HepG2 (cell line): Measurements from ENCODE around the gene RBM25. TPM values are rescaled to one million over a fixed set of nuclear protein-coding genes. Genes with fewer than 3 reads are reported as not detected.

ENCODE experiments used
- AFF4 ChIP-seq: sonication (generic); formaldehyde crosslinking; IDR thresholded peaks from 2 replicates; pipeline ENCODE4 v1.4.0; 2020; ENCODE audit warnings: missing genetic modification reagents
- BCLAF1 ChIP-seq: fragments of 450-650 bp; IDR thresholded peaks from 2 replicates; pipeline ENCODE4 v1.6.1; 2017; ENCODE audit warnings: mild to moderate bottlenecking
- CSRNP1 ChIP-seq: sonication (generic); formaldehyde crosslinking; IDR thresholded peaks from 2 replicates; pipeline ENCODE4 v1.8.1; 2023; ENCODE audit warnings: mild to moderate bottlenecking, missing genetic modification reagents
- CTCF ChIP-seq: sonication (generic); formaldehyde crosslinking; IDR thresholded peaks from 2 replicates; pipeline ENCODE4 v1.5.0; 2020; ENCODE audit warnings: mild to moderate bottlenecking, missing genetic modification reagents, moderate library complexity
- KMT2A ChIP-seq: sonication (generic); formaldehyde crosslinking; IDR thresholded peaks from 2 replicates; pipeline ENCODE4 v1.4.0; 2020; ENCODE audit warnings: missing genetic modification reagents
- MIER2 ChIP-seq: IDR thresholded peaks from 2 replicates; pipeline ENCODE4 v1.6.1; 2016; ENCODE audit warnings: missing biosample characterization, missing genetic modification reagents
- NCOA2 ChIP-seq: sonication (generic); formaldehyde crosslinking; IDR thresholded peaks from 2 replicates; pipeline ENCODE4 v1.8.0; 2022; ENCODE audit warnings: inconsistent platforms
- ZBTB3 ChIP-seq: sonication (generic); formaldehyde crosslinking; IDR thresholded peaks from 2 replicates; pipeline ENCODE4 v1.4.0; 2020; ENCODE audit warnings: low read depth, mild to moderate bottlenecking, moderate library complexity, missing genetic modification reagents, borderline replicate concordance
- ZNF430 ChIP-seq: sonication (generic); formaldehyde crosslinking; IDR thresholded peaks from 2 replicates; pipeline ENCODE4 v1.9.0; 2021; ENCODE audit warnings: mild to moderate bottlenecking, missing genetic modification reagents
- ZNF570 ChIP-seq: sonication (generic); formaldehyde crosslinking; IDR thresholded peaks from 2 replicates; pipeline ENCODE4 v1.4.0; 2020; ENCODE audit warnings: mild to moderate bottlenecking, missing genetic modification reagents, borderline replicate concordance
- ZNF687 ChIP-seq: sonication (generic); formaldehyde crosslinking; IDR thresholded peaks from 2 replicates; pipeline ENCODE4 v1.5.1; 2020; ENCODE audit warnings: mild to moderate bottlenecking, missing genetic modification reagents, moderate library complexity
- ZNF749 ChIP-seq: sonication (generic); formaldehyde crosslinking; IDR thresholded peaks from 2 replicates; pipeline ENCODE4 v1.8.0; 2022; ENCODE audit warnings: mild to moderate bottlenecking, missing genetic modification reagents, moderate library complexity, borderline replicate concordance
- ZNF780A ChIP-seq: sonication (generic); formaldehyde crosslinking; IDR thresholded peaks from 2 replicates; pipeline ENCODE4 v1.8.0; 2022; ENCODE audit warnings: mild to moderate bottlenecking, missing genetic modification reagents, moderate library complexity
- polyA plus RNA-seq, 8 experiments: library from polyadenylated mRNA; depleted of rRNA in 3 of 8; stranded (reverse) in 7 of 8; unstranded in 1 of 8; fragments of >200 nt; fragmentation: Illumina TruSeq in 4 of 8; extraction: Trizol in 4 of 8; gene quantifications; 2 replicates each; pipeline versions ENCODE4 v1.2.1 to v1.2.3, GENCODE V29; 2011 to 2016; ENCODE audit warnings: low read depth in 4 of 8, missing spikeins in 1 of 8, mixed read lengths in 1 of 8; ENCODE audit not compliant: insufficient read depth in 1 of 8
- total RNA-seq, 5 experiments: library from RNA; depleted of rRNA; stranded (reverse); fragments of >200 nt; fragmentation: Illumina TruSeq; extraction: Trizol; gene quantifications; 2 replicates each; pipeline ENCODE4 v1.2.3, GENCODE V29; 2016; ENCODE audit warnings: low read depth in 1 of 5

Gene RBM25
- total and polyA plus RNA-seq, 2 of the 13 experiments (the other 11 are each of a cell fraction or from before 2014, with no cell fraction given), result 34.1 to 65.9 TPM

- peak; percentile 79 for TF ChIP-seq ZNF687 (CRISPR knock-in tag)
- TF ChIP-seq NCOA2 (CRISPR knock-in tag), result no peak; the same call in 1 of the 2 replicates
- TF ChIP-seq ZBTB3 (CRISPR knock-in tag), result no peak
- TF ChIP-seq KMT2A (CRISPR knock-in tag), result no peak; the same call in 1 of the 2 replicates
- 0 out of 2 replicates have a peak, but pooled peaks have one; percentile 63 for TF ChIP-seq ZNF430
- TF ChIP-seq CSRNP1 (CRISPR knock-in tag), result peak; percentile 52; the same call in 1 of the 2 replicates
- no peak for TF ChIP-seq ZNF749 (CRISPR knock-in tag)
- no peak for TF ChIP-seq BCLAF1
- no peak; the same call in 1 of the 2 replicates for TF ChIP-seq ZNF780A (CRISPR knock-in tag)
- TF ChIP-seq CTCF (CRISPR knock-in tag), result no peak
- TF ChIP-seq MIER2 (CRISPR knock-in tag), result no peak
- no peak for TF ChIP-seq ZNF570 (CRISPR knock-in tag)
- TF ChIP-seq AFF4 (CRISPR knock-in tag), result no peak
These were observed 78.3 kb downstream of the RBM25 start, which contains the start of gene PSEN1 (continued) for GRCh38 chr14:73136387-73137225.
